GM10847 (cell line): Measurements from ENCODE around the gene AMBN.

Experiments used
- POLR2A ChIP-seq: IDR thresholded peaks from 2 replicates; pipeline ENCODE4 v1.6.1; 2011; ENCODE audit not compliant: insufficient read length; ENCODE audit errors: extremely low read depth

AMBN gene

GRCh38 chr4:70632028-70632427, 40.0 kb downstream of the AMBN start:
- TF ChIP-seq POLR2A: no peak

GRCh38 chr4:70634482-70634881, 42.4 kb downstream of the AMBN start:
- no peak for TF ChIP-seq POLR2A

DNA sequence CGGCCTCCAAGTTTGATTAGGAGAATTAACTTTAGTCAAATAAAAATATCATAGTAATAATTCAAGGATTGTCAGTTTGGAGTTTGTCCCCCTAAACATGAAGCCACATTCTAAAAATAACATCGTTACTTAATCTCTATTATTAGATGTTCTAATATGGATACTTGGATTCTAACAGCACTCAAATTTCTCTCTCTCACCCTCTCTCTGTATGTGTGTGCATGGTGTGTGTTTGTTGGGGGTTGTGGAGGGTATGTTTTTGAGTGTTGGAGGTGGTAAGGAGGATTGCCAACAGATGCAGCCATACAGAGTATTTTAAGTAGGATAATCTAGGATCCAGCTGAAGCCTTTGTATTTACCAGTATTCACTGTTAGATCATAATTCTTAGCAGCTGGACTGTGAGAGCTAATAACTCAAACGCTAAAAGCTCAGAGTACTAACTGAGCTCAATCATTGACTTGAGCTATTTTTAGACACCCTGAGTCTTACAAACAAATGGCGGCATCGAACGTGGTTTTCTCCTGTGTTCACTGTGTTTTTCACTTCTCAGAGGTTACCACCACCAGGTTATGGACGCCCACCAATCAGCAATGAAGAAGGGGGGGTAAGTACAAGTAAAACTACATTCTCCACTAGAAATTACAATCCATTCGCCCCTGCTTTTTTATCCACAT, 45.3 kb downstream of the AMBN start:
- TF ChIP-seq POLR2A: no peak

- no peak for TF ChIP-seq POLR2A
Measured at GRCh38 chr4:70640192-70640591, 48.1 kb downstream of the AMBN start.

- no peak for TF ChIP-seq POLR2A
Measured at GRCh38 chr4:70651864-70652506, 59.9 kb downstream of the AMBN start.

- no peak for TF ChIP-seq POLR2A
Measured at GRCh38 chr4:70654605-70655011, 62.6 kb downstream of the AMBN start.
